Loucy (cell line): Measurements from ENCODE around the gene FSHB.
"Not testable (repeated sequence)": the region's sequence is repeated elsewhere in the genome, so short reads cannot be mapped to it uniquely, and the experiment has no call there.

Source experiments
- H2AFZ ChIP-seq: fragments of 200-600 bp; sonication (generic); 2 replicates; pipeline ENCODE4 v1.6.0; 2016; ENCODE audit warnings: antibody characterized with exemption, mild to moderate bottlenecking, low read length, moderate library complexity
- H3F3A ChIP-seq: fragments of 200-600 bp; 2 replicates; pipeline ENCODE4 v1.6.0; 2016; ENCODE audit warnings: antibody characterized with exemption, low read depth, mild to moderate bottlenecking
- H3K27me3 ChIP-seq: fragments of 200-600 bp; sonication (generic); 2 replicates; pipeline ENCODE4 v1.6.1; 2014; ENCODE audit warnings: low read length, mild to moderate bottlenecking; ENCODE audit not compliant: insufficient read depth, poor library complexity, severe bottlenecking
- H3K36me3 ChIP-seq: fragments of 200-600 bp; sonication (generic); 2 replicates; pipeline ENCODE4 v1.6.1; 2016; ENCODE audit warnings: low read length; ENCODE audit not compliant: insufficient read depth
- H3K4me1 ChIP-seq: fragments of 200-600 bp; sonication (generic); 2 replicates; pipeline ENCODE4 v1.5.1; 2014; ENCODE audit warnings: low read length, mild to moderate bottlenecking; ENCODE audit not compliant: insufficient read depth, poor library complexity, severe bottlenecking
- H3K4me2 ChIP-seq: fragments of 200-600 bp; sonication (generic); 2 replicates; pipeline ENCODE4 v1.6.0; 2014; ENCODE audit warnings: antibody characterized with exemption, low read length, low read depth, mild to moderate bottlenecking; ENCODE audit not compliant: poor library complexity, severe bottlenecking
- H3K4me3 ChIP-seq: fragments of 200-600 bp; sonication (generic); 2 replicates; pipeline ENCODE4 v1.5.1; 2014; ENCODE audit warnings: low read length, mild to moderate bottlenecking, mixed read lengths; ENCODE audit not compliant: poor library complexity, severe bottlenecking
- H3K79me2 ChIP-seq: fragments of 200-600 bp; sonication (generic); 2 replicates; pipeline ENCODE4 v1.6.1; 2014; ENCODE audit warnings: low read length; ENCODE audit not compliant: insufficient read depth
- H3K9ac ChIP-seq: fragments of 200-600 bp; sonication (generic); 2 replicates; pipeline ENCODE4 v1.6.0; 2014; ENCODE audit warnings: mild to moderate bottlenecking, low read depth, low read length, moderate library complexity; ENCODE audit not compliant: poor library complexity, severe bottlenecking
- H3K9me2 ChIP-seq: fragments of 200-600 bp; sonication (generic); replicated peaks from 2 replicates; pipeline ENCODE4 v1.6.1; 2016; ENCODE audit warnings: low read depth, low read length, mixed read lengths
- H3K9me3 ChIP-seq: fragments of 200-600 bp; sonication (generic); 2 replicates; pipeline ENCODE4 v1.6.1; 2014; ENCODE audit warnings: mild to moderate bottlenecking, antibody characterized with exemption, low read length, low read depth; ENCODE audit not compliant: insufficient read depth
- H4K20me1 ChIP-seq: fragments of 200-600 bp; sonication (generic); 2 replicates; pipeline ENCODE4 v1.6.0; 2014; ENCODE audit warnings: antibody characterized with exemption, low read length, mild to moderate bottlenecking; ENCODE audit not compliant: insufficient read depth, poor library complexity, severe bottlenecking
- EZH2phosphoT487 ChIP-seq: fragments of 200-600 bp; IDR thresholded peaks from 2 replicates; pipeline ENCODE4 v1.6.1; 2018; ENCODE audit warnings: antibody characterized with exemption, mild to moderate bottlenecking, moderate library complexity, borderline replicate concordance
- TF ChIP-seq, protein P1 (sequence below): fragments of 200-600 bp; sonication (generic); conservative IDR thresholded peaks from 2 replicates; pipeline ENCODE4 v1.5.1; 2014; ENCODE audit warnings: mild to moderate bottlenecking, antibody characterized with exemption, low read length

Gene FSHB

DNA sequence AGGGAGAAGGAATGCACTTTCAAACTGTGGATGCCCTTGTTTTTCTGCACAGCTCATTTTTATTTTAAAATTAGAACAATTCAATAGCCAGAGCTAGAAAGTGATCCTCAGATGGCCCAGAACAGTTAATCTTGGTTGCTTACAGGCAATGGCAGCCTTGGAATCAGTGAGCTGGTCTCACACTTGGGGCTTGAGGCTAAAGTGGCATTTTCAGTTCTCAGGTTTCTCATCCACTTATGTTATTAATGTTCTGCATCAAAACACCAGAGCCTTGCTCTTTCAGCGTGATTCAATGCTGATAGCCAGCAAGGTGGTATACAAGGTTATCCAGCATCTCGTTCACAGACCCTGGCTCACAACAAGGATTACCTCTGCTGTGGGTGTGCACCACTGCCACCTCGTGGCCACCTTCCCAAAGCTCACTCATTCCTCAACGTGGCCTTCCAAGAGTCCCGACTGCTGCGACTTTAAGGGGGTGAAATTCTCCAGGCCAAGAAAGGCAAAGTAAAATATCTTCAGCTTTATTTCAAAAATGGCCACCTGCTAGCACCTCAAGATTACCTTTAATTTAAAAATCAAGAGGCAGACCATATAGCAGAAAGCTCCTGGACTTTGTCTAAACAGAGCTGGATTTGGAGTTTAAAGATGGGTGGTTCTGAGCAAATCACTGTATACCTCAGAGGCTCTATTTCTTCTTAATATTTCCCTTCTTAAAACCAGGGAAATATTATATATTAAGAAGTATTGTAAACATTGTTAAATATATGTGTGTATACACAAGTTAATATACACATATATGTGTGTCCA is 34.2 kb upstream of the FSHB start:
- H3K9me3 ChIP-seq: no peaks in the 10 kb centered on the region

DNA sequence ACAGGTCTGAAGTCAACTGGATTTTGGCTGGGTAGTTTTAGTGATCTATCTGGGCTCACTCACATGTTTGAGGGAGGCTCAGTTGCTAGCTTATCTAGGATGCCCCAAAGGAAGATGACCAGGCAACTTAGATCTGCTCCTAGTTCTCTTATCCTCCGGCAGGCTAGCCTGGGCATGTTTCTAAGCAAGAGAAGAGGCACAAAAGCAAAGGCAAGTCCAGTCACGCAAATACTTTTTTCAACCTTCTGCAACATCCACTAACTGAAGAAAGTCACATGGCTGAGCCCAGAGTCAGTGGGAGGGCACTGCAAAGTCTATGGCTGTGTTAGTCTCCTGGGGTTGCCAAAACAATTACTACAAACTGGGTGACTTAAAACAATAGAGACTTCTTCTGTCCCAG is 32.9 kb upstream of the FSHB start:
- Histone ChIP-seq H3K9me2 (no peaks in the 10 kb centered on the region), H2AFZ (no peak overlapping the region), H3K4me2 (no peak overlapping the region)

More for the DNA sequence above, 34.2 kb upstream of the FSHB start:
- Histone ChIP-seq H2AFZ (peak overlapping the region; percentile 38; the same call in 1 of the 2 replicates), H3K9ac (no peak overlapping the region), H3K4me2 (no peak overlapping the region), H3K4me1 (no peaks in the 10 kb centered on the region), H4K20me1 (no peaks in the 10 kb centered on the region), H3F3A (no peaks in the 10 kb centered on the region), H3K36me3 (no peaks in the 10 kb centered on the region), H3K79me2 (no peaks in the 10 kb centered on the region), H3K4me3 (no peak overlapping the region), H3K9me2 (no peaks in the 10 kb centered on the region), H3K27me3 (no peaks in the 10 kb centered on the region)
- TF ChIP-seq, protein P1, sequence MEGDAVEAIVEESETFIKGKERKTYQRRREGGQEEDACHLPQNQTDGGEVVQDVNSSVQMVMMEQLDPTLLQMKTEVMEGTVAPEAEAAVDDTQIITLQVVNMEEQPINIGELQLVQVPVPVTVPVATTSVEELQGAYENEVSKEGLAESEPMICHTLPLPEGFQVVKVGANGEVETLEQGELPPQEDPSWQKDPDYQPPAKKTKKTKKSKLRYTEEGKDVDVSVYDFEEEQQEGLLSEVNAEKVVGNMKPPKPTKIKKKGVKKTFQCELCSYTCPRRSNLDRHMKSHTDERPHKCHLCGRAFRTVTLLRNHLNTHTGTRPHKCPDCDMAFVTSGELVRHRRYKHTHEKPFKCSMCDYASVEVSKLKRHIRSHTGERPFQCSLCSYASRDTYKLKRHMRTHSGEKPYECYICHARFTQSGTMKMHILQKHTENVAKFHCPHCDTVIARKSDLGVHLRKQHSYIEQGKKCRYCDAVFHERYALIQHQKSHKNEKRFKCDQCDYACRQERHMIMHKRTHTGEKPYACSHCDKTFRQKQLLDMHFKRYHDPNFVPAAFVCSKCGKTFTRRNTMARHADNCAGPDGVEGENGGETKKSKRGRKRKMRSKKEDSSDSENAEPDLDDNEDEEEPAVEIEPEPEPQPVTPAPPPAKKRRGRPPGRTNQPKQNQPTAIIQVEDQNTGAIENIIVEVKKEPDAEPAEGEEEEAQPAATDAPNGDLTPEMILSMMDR: peak; percentile 89
- TF ChIP-seq EZH2phosphoT487: no peak

DNA sequence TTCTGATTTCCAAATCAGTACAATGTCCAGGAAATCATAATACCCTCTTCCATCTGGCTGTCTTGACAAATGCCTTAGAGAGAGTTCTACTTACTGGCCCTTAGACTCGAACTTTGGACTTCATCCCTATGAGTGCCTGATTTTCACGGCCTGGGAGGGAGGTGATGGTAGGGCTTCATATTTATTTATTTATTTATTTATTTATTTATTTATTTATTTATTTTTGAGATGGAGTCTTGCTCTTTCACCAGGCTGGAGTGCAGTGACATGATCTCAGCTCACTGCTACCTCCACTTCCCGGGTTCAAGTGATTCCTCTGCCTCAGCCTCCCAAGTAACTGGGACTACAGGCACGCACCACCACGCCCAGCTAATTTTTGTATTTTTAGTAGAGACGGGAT is 27.8 kb upstream of the FSHB start:
- not testable (repeated sequence) for H3K9me3 ChIP-seq, H3K4me2 ChIP-seq, H3K4me1 ChIP-seq, H3K27me3 ChIP-seq, H2AFZ ChIP-seq, H3K9ac ChIP-seq, H4K20me1 ChIP-seq, H3K4me3 ChIP-seq, H3K9me2 ChIP-seq, H3K36me3 ChIP-seq, H3K79me2 ChIP-seq, H3F3A ChIP-seq

More for the DNA sequence above, 32.9 kb upstream of the FSHB start:
- Histone ChIP-seq H3K36me3 (no peaks in the 10 kb centered on the region), H3K79me2 (no peaks in the 10 kb centered on the region), H3K9me3 (no peaks in the 10 kb centered on the region), H3K27me3 (no peaks in the 10 kb centered on the region), H3K4me1 (no peaks in the 10 kb centered on the region), H3F3A (no peaks in the 10 kb centered on the region), H4K20me1 (no peaks in the 10 kb centered on the region), H3K9ac (no peak overlapping the region), H3K4me3 (no peak overlapping the region)
- TF ChIP-seq, protein P1: no peak
- TF ChIP-seq EZH2phosphoT487: no peak

DNA sequence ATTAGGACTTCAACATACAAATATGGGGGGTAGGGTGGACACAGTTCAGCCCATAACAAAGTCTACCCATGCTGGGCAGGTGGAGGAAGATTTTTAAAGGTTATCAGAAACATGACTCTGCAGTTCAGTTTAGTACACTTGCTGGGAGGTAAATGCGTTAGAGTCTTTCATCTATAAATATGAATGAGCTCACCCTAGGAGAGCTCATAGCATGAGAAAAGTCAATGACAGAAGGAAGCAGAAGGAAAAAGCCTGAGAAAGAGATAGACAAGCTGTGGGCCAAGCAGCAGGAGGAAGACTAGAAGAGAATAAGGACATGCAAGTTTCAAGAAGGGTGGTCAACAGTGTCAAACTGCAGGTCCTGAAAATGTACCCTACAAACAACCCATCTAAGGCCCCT is 27.0 kb upstream of the FSHB start:
- no peaks in the 10 kb centered on the region for H4K20me1 ChIP-seq

More for the DNA sequence above, 27.0 kb upstream of the FSHB start:
- no peaks in the 10 kb centered on the region for H3K27me3 ChIP-seq
- no peak overlapping the region for H3K4me3 ChIP-seq
- H3K36me3 ChIP-seq: no peaks in the 10 kb centered on the region
- no peaks in the 10 kb centered on the region for H3K9me3 ChIP-seq
- no peaks in the 10 kb centered on the region for H3F3A ChIP-seq
- H3K9ac ChIP-seq: no peak overlapping the region
- no peaks in the 10 kb centered on the region for H3K79me2 ChIP-seq
- no peak for TF ChIP-seq EZH2phosphoT487
- TF ChIP-seq, protein P1: no peak
- H3K4me2 ChIP-seq: no peak overlapping the region
- no peaks in the 10 kb centered on the region for H3K9me2 ChIP-seq
- H2AFZ ChIP-seq: no peak overlapping the region
- no peaks in the 10 kb centered on the region for H3K4me1 ChIP-seq
